GM21619 (cell line): ENCODE results near the gene GALNTL6.
A peak's percentile ranks its signal among the peaks of the same experiment; 100 is the strongest.

ENCODE experiments used
- ATAC-seq: cut with Tn5 transposase; IDR thresholded peaks from one replicate; pipeline ENCODE4 v1.9.1; 2021; ENCODE audit not compliant: unreplicated experiment

The GALNTL6 gene

DNA sequence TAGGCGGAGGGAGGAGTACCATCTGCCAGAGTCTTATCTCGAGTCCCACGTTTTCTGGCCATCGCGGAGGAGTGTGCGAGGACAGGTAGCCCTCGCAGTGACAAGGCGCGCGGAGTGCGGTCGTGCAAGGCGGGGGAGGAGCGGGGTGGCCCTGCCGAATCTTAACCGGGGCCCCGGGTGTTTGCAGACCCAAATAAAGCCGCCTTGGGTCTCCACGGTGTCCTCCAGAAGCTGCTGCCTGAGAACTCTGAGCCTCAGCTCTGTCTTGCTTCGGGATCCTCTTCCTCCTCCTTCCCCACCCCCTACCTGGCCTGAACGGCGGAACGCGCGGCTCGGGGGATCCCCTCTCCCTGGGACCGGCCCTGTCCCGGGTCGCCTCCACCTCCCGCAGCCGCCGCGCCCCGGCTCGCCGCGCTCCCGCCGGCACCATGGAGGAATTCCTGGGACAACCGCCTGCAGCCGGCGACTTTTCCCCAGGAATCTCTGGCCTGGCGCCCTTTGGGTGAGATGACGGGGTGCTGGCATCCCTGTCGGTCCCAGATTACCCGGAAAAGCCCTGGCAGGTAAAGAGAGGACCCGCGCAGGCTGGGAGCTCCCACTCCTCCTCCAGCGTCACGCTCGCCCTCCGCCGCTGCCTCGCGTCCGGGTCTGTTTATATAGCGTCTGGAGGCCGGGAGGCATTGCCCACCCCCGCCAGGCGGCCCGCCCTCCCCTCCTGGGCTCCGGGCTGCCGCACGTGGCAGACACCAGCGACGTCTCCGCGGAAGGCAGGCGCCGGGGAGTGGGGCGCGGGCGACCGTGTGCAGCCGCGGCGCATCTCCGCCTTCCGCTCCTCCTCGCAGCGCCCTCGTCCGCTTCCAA is at the start of gene GALNTL6:
TSS of gene GALNTL6 (plus strand) at position 740 of the 861 bp plus-strand sequence.
- ATAC-seq, result peak; percentile 47

DNA sequence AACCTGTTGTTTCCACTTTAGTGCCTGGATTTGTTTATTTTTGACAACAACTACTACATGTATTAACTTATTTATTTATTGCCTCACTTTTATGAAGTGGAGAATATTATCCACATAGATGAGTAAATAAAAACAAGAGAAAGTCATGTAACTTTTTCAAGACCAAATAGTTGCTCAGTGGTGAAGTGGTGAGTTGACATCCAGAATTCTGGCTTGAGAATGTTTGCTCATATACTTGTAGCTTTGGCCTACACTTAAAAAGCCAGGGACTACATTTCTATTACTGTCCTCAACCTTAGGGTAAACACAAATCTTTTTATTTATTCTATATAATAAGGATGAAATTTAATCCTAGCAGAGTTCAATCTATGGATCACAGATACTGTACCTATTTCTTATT is 47.7 kb upstream of the GALNTL6 start:
- no peak for ATAC-seq

DNA sequence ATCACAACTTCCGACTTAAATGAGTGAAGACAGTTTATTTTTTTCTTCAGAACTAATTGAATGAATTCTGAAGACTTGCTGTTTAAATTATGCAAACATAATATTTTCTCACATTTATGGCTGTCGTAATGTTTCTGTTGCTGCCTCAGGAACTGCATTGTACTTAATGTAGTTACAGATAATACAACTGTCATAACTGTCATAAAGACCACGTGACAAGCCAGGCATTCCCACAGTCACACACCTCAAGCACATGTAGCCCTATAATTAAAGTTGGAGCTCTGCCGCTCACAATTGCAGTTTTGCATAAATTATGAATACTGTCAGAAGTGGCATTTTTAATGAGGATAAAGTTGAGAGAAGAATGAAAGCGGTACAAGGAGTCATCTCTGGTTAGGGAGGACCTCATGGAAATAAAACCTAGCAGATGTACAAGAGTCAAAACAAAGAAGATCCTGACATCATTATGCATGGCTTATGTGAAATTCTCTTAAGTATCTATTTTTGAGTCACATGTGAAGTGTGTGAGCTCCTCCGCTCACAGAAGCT is 38.5 kb upstream of the GALNTL6 start:
- ATAC-seq, result no peak

DNA sequence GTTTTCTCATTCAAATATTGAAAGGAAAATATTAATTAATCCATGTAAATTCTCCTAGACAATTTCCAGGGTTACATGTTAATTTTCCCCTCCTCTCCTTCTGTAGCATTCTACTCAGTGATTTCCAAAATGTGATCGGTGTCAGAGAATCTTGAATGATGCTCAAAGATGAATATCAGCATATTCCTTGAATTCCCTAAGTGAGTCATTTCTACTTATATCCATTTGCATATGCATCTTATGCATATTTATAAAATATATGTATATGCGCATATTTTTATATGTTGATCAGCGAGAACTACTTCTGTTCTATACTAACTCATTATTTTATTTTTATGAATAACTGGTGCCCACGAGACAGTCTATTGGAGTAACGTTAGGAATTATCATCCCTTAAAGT is 33.9 kb upstream of the GALNTL6 start:
- no peak for ATAC-seq

DNA sequence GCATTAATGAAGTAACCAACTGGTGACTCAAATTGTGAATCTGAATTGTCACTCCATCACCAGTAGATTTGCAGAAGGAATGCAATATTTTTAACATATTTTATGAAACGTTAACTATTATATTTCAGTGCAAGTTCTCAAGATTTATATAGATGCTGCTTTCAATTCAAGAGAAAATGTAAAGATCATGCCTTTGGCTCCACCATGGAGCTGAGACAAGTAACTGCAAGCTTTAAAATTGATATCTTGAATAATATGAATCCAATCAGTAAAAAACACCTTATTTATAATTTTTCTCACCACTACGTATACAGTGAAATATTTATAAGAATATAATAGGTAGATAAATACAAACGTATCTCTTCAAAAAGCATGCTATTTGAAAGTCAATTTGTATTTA is 27.8 kb upstream of the GALNTL6 start:
- ATAC-seq, result no peak

DNA sequence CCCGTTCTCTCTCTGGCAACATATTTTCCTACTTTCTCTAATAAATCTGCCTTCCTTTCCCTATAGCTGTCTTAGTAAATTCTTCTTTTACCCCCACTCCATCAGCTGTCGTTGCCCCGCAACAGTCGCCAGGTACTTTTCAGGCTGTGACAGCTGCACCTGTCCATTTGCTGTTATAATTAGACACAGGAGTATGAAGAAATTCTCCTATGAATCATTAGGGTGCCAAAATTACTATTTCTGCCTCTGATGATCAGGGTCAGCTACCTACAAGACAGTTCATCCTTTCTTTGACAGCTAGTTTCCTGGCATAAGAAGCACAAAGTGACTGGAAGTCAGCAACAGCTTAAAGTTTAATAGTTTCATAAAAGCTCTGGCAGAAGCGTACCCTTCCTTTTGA is 19.5 kb upstream of the GALNTL6 start:
- no peak for ATAC-seq

DNA sequence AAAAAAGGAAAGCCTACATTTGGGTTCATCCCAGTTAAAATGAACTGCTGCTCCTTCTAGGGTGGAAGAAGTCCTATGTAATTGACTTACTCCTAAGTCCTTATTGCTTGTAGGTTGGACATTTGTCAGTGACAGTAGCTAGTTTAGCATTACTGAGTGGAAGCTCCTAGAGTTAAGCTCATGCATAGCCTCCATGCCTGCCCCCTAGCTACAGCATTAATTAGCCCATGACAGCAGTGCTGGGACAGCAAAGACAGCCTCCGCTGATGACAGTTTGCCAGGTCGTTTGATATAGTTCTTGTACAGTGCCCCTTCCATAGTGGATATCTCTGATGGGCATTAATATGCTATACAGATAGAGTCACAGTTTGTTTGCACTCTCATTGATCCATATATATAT is 18.7 kb upstream of the GALNTL6 start:
- ATAC-seq, result no peak

DNA sequence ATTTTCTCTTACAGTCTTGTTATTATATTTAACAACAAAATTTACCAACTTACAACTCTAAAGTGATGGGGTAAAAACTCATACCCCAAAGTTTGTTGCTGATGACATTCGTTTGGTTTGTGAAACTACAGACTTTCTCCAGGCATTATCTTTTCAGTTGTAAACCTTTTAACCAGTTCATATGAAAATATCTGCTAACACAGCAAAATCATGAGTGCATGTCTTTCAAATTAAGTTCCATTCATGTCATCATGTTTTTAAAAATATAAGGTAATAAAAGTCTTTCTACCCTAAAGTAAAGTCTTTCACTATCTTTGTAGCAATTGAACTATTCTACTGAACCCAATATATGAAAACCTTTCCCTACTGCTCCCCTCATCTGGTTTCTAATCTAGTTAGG is 3.4 kb upstream of the GALNTL6 start:
- ATAC-seq, result no peak

DNA sequence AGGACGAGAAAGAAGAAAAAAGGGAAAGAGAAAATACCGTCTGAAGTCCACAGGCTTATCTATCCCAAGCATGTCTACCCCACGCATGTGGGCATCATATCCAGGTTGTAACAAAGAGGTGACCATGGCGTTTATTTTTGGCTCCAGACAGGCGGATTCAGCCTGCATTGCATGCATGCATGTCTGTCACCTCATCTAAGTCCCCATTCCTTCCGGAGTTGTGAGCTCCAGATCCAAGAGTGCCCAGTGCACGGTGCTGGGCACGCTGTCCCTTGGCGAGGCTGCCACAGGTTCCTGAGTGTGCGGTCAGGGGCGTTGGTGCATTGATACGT is 905 bp upstream of the GALNTL6 start:
- ATAC-seq, result no peak

DNA sequence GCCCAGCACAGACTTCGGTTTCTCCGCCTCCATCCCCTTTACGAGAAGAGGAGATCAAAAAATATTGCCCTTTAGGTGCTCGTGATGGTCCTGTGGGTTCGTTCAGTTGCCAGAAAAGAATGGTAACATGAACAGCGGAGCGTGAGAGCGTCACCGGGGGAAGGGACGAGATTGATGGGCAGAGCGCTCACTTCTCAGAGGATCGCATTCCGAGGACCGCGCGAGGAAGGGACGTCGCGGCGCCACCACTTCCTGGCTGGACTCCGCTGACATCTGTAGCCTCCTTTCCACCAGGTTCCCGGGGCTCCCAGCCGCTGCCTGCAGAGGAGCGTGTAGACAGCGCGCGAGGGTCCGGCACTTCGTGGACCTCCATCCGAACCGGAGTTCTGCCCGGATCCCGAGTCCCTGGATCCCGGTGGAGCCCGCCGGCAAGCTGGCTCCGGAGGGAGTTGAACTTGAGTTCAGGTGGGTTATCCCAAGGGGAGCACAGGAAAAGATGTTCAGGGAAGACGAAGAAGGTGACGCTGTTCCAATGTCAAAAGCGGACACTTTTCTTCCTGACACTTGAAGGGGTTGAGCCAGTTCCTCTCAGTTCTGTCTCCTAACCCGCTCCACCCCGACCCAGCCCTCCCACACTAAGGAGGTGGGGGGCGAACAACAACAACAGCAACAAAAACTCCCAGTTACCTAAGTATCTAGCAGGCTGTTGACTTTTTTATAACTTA is 484 bp downstream of the GALNTL6 start:
- peak; percentile 18 for ATAC-seq

DNA sequence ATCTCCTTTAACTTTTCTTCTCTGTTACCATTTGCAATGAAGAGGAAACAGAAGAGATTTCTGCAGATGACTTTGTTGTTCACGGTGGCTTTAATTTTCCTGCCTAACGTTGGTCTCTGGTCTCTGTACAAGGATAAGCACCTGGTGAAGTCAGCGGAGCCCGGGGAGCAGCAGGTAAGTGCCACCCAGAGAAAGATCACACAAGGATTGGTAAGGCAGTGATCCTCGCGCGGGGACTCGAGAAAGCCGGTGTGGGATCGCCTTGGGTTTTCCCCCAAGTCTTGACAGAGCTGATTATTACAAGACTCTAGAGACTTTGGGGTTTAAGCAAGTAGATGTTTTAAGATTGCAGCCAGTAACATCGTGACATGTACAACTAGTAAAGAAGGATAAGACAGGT is 1.3 kb downstream of the GALNTL6 start:
- no peak for ATAC-seq

DNA sequence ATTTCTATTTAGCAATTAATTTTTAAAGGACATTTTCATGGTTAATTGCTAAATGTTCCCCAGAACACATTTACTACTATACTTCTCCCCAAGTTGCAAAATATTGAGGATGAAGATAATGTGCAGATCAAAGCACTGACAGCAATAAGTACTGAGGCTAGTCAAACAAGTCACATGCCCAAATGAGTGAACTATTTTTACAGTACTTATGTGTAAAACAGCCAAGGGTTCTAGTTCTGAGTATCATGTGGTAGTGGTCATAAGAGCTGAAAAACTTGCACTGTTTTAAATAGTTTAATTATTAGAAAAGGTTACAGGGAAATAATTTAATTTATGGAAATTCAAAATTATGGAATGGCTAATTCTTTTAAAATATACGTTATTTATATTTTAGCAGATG is 3.8 kb downstream of the GALNTL6 start:
- no peak for ATAC-seq

DNA sequence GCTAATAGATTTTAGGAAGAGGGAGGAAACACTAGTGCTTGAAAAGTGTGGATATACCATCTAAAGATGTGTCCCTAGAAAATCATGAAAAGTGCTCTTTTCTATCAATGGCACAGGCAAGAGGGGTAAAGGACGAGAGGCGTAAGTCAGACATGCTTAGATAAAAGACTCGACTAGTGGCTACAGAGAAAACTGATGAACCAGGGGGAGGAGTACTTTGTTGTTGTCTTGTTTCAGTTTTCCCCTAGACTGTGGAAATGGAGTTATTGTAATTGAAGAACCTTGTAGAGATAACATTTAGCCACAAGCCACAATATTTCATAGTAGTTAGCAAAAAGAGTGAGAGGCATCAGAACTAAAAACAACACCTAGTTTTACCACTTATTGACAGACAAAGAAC is 21.4 kb downstream of the GALNTL6 start:
- ATAC-seq, result no peak

DNA sequence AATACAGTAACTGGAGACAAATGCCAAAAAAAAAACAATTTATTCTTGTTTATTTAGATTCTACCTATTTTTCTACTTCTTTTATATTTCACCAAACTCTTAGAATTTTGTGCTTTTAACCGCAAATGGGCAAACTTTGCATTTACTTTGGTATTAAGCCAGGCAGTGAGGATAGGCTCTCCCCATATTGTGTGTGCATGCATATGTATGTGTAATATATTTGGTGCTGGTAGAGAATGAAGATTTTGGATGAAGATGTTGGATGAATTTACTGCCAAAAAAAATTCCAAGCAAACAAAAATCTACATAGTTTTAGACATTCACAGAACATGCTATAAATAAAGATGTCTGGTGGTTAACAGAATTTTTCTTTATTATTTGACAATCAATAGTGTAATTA is 30.3 kb downstream of the GALNTL6 start:
- no peak for ATAC-seq

DNA sequence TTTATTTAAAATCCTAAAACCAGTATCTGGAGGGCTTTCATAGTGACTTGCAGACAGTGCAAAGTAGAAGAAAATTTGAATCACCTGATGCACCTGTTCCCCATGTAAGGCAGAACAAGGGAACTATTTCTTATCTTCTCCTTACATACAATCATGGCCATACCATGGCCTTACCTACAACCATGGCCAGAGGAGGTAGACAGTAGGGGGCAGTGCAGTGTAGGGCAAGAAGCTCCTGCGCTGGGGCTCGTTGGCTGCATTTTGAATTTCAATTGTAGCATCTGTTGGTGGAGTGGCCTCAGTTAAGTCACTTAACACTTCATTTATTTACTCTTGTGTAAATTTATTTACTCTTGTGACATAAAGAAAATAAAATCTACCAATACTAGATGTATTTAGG is 33.0 kb downstream of the GALNTL6 start:
- peak; percentile 86 for ATAC-seq

DNA sequence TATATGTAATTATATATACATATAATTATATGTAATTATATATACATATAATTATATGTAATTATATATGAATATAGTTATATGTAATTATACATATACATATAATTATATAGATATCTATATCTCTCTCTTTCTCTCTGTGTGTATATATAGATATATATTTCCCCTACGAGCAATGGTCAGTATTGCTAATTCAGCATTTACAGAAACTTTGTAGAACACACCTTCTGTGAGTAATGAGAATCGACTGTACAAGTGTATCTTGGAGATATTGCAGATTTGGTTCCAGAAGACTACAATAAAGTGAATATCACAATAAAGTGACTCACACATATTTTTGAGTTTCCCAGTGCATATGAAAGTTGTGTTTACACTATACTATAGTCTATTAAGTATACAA is 33.7 kb downstream of the GALNTL6 start:
- no peak for ATAC-seq

DNA sequence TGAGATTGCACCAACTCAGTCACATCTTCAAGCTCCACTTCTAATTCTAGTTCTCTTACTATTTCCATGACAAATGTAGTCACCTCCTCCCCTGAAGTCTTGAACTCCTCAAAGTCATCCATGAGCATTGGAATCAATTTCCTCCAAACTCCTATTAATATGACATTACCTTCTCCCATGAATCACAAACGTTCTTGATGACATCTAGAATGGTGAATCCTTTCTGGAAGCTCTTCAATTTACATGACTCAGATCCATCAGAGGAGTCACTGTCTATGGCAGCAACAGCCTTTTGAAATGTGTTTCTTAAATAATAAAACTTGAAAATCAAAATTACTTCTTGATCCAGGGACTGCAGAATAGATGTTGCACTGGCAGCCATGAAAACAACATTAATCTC is 34.5 kb downstream of the GALNTL6 start:
- no peak for ATAC-seq

DNA sequence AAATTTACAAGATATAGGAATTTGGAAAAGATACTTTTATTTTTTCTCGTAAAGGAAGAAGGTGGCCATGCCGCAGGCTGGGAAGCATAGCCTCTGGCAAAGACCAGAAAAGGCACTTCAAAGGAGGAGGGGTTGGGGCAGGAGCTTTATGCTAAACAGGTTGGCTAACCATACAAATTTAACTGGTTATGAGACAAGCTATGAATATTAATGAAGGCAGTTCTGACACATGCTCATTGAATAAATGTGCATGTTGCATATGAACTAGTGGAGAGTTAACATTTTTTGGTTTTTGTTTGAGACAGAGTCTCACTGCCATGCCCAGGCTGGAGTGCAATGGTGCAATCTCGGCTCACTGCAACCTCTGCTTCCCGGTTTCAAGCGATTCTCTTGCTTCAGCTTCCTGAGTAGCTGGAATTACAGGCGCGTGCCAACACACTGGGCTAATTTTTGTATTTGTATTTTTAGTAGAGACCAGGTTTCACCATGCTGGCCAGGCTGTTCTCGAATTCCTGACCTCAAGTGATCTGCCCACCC is 36.5 kb downstream of the GALNTL6 start:
- no peak for ATAC-seq

DNA sequence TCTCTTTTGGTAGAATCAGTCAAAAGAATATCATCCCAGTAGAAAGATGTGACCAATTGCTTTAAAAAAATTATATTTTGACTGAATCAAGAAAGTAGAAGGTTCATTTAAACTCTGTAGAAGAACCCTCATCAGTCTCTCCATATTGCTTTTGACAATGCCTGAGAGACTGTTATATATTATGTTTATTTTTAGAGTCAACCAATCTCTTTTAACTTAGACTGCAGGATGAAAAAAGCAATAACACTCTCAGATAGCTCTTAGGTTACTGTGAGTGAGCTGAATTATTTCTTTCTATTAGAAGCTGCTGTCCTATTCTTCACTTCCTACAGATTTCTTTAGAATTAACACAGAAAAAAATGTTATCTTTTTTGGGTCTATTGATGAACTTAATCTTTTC is 38.1 kb downstream of the GALNTL6 start:
- ATAC-seq, result no peak

DNA sequence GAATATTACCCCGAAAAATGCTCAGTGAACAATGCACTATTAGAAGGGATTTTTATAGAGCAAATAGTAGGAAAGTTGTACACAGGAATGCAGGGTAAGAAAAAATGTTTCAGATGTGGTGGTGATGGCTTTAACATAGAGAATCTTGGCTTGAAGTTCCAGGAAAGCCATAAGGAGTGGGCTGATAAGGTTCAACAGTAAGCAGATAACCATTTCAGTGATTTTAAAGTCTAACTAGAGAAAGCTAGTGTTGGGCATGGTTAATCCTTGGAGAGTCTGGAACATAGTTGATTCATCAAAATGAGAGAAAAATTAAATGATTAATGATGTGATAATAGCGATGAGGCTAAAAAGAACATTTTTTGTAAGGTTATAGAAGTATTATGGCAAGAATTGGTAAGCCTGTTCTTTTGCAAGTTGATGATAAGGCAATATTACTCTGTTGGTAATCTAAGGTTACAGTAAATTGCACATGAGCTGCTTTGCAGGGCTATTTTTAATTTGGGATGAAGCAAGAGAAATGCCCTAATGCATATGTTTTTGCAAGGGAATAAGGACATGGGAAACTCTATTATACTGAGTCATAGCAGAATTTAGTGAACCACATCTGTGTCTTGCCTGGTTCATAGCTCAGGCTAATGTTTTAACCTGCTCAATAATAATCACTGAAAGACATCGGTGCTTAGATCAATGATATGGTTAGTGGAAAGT is 44.3 kb downstream of the GALNTL6 start:
- ATAC-seq, result no peak

DNA sequence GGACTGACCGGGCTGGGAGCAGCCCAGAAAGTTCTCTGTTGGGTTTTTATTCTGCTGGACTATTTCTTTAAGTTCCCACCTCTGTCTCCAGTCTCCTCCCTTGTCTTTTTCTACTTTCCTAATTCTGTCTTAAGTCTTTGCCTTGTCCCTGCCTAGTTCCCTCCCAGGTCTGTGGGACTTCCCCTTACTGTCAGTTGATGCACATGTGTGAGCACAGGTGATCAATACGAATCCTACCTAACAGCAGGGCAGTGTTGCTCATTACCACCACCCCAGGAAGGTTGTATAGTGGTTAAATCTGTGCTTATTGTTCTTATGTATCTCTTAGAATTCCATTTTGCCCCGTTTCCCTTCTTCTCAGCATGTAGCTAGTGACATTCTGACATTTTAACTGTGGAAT is 62.1 kb downstream of the GALNTL6 start:
- no peak for ATAC-seq
